Heart left ventricle (tissue), 13 donors: ENCODE measurements around the gene ASCL2.

Source experiments
- POLR2A ChIP-seq, 2 donors: fragments of 450-650 bp; IDR thresholded peaks; one replicate each; pipeline ENCODE4 v1.6.1; 2017; ENCODE audit warnings: antibody characterized with exemption in 2 of 2, mild to moderate bottlenecking in 2 of 2, moderate library complexity in 2 of 2
- TF ChIP-seq, protein P1 (sequence below), 12 donors: fragments of 200-600 bp; sonication (generic) in 4 of 12; IDR thresholded peaks; one replicate each; pipeline versions ENCODE4 v1.5.0 to v1.8.0; 2018 to 2022; ENCODE audit warnings: antibody characterized with exemption in 12 of 12, mild to moderate bottlenecking in 5 of 12
- donor health status: ischemic (EF 13 %, LVEDD 7.1; RV severe dilation, severe dysfunction).
- donor health status: DM: no; HTN: yes; CAD: no.
- donor health status: DM: no; HTN: no; CAD: no.
- donor health status: ischemic (EF 25% LVEDD 6.9; RV normal size, moderate dysfunction).
- donor health status: ischemic (EF 25% LVEDD 5.7; RV mildly dilated, moderate dysfunction).
- donor health status: ischemic (EF 35%, LVEDD 5.7; RV mildly dilated, moderate dysfunction).
- donor health status: nonischemic (EF 11% LVEDD 7.7; RV severe dilation, severe dysfunction).
- donor health status: DM: yes; HTN: yes; CAD: no.
- donor health status: PGD.
- donor health status: ischemic (EF 29% LVEDD 5.4; RV normal size, mild dysfunction).
- donor health status: nonischemic (EF 23%, LVEDD 6.1; RV moderate dilation, normal function).

DNA sequence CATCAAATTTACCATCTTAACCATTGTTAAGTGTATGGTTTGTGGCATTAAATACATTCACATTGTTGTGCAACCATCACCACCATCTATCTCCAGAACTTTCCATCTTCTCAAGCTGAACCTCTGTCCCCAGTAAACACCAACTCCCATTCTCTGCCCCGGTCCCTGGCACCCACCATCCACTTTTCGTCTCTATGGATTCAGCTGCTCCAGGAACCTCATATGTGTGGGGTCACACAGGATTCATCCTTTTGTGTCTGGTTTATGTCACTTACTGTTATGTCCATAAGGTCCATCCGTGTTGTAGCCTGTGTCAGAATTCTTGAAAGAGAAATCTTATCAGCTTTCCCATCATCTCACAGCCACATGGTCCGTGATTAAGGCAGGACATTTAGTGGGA lies 47.7 kb upstream of the ASCL2 start:
- no peak for TF ChIP-seq POLR2A (IDR thresholded peaks at IDR 0.05)
- TF ChIP-seq, protein P1, sequence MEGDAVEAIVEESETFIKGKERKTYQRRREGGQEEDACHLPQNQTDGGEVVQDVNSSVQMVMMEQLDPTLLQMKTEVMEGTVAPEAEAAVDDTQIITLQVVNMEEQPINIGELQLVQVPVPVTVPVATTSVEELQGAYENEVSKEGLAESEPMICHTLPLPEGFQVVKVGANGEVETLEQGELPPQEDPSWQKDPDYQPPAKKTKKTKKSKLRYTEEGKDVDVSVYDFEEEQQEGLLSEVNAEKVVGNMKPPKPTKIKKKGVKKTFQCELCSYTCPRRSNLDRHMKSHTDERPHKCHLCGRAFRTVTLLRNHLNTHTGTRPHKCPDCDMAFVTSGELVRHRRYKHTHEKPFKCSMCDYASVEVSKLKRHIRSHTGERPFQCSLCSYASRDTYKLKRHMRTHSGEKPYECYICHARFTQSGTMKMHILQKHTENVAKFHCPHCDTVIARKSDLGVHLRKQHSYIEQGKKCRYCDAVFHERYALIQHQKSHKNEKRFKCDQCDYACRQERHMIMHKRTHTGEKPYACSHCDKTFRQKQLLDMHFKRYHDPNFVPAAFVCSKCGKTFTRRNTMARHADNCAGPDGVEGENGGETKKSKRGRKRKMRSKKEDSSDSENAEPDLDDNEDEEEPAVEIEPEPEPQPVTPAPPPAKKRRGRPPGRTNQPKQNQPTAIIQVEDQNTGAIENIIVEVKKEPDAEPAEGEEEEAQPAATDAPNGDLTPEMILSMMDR (IDR thresholded peaks at IDR 0.05), result no peak
